ENCODE data around the gene RELT. TPM values are rescaled to one million over a fixed set of nuclear protein-coding genes. Genes with fewer than 3 reads are reported as not detected.

The RELT gene
- total RNA-seq, 2 donors from 2014 or later: 6.5 to 14.2 TPM

DNA sequence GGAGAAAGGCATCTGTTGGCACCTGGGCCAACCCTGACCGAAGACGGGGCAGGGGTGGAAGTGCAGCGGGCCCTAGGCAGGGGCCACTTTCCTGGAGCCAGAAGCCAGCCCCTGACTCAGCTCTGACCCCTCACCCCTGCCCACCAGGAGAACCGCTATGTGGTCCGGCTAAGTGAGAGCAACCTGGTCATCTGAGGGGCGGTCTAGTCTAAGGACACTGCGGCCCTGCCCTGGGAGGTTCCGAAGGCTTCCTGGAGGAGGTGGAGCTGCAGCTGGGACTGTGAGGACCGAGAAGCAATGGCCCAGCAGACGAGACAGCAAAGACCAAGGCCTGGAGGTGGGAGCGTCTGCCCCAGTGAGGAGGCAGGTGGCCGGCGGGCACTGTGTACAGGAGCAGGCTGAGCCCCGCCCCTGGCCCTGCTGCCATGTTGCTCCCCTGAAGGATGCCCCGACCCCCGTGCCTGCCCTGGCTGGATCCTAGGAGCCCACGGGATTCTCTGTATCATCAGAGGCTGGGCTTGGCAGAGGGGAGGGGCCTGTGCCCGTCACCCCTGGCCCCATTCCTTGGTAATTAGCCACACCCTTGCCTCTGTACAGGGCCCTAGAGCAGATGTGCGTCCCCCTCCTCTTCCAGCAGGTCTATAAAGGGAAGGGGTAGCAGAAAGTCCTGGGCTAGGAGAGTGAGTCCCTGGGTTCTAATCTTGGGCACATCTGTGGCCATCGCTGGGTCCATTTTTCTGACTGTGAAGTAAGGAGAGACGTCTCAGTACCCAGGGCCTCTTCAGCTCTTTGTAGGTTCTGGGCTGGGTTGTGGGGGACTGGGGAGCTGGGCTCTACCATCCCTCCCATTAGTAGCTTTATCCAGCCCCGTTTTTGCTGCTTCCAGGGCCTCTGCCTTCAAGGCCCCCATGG is 19.4 kb downstream of the RELT start:
- Histone ChIP-seq H3K9me3 (no peaks in the 10 kb centered on the region), H3K4me3 (no peak overlapping the region), H3K4me1 (ENCODE audit: control insufficient read depth in 1 of 2, low read depth in 2 of 2) (peaks cover 3 to 15% of the 10 kb centered on the region in 2 donors), H3K27me3 (replicated peaks; ENCODE audit: insufficient read depth) (no peaks in the 10 kb centered on the region), H3K27ac (no peak overlapping the region), H3K36me3 (no peaks in the 10 kb centered on the region)
- DNase-seq (ENCODE audit: low spot score) (no peak), ATAC-seq (ENCODE audit: insufficient number of reproducible peaks, low FRiP score, low read depth) (no peak)
- TF ChIP-seq, protein P1, sequence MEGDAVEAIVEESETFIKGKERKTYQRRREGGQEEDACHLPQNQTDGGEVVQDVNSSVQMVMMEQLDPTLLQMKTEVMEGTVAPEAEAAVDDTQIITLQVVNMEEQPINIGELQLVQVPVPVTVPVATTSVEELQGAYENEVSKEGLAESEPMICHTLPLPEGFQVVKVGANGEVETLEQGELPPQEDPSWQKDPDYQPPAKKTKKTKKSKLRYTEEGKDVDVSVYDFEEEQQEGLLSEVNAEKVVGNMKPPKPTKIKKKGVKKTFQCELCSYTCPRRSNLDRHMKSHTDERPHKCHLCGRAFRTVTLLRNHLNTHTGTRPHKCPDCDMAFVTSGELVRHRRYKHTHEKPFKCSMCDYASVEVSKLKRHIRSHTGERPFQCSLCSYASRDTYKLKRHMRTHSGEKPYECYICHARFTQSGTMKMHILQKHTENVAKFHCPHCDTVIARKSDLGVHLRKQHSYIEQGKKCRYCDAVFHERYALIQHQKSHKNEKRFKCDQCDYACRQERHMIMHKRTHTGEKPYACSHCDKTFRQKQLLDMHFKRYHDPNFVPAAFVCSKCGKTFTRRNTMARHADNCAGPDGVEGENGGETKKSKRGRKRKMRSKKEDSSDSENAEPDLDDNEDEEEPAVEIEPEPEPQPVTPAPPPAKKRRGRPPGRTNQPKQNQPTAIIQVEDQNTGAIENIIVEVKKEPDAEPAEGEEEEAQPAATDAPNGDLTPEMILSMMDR (IDR thresholded peaks at IDR 0.05): no peak

DNA sequence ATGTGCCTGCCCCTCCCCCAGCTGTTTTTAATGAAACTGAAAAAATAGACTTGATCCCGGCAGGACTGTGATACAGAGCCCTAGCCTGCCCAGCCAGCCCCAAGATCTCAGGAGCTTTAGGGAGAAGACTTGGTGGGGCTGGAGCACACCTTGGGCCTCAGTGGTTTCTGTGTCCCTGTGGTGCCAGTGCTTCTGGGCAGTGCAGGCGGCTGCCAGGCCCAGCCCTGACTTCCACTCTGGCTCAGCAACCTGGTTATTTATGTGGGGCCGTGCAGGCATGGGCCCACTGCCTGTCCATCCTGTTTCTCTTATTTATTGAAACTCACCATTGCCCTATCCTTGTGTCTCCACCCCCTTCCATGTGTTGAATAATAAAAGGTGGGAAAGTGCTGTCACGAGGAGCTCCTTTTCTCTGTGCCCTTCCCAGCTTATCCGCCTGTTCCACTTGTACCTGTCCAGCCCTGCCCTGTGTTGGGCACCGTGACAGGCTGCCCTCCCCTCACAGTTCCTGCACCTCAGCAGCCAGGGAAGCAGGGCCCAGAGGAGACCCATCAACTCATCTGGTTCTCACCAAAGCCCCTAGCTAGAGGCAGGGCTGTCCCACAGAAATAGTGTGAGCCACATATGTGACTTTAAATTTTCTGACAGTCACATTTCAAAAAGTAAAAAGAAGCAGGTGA is 20.2 kb downstream of the RELT start:
- Histone ChIP-seq H3K27ac (no peak overlapping the region), H3K4me3 (no peak overlapping the region), H3K36me3 (no peaks in the 10 kb centered on the region), H3K4me1 (ENCODE audit: control insufficient read depth in 1 of 2, low read depth in 2 of 2) (peaks cover 3 to 15% of the 10 kb centered on the region in 2 donors), H3K9me3 (no peaks in the 10 kb centered on the region), H3K27me3 (replicated peaks; ENCODE audit: insufficient read depth) (no peaks in the 10 kb centered on the region)
- TF ChIP-seq, protein P1 (IDR thresholded peaks at IDR 0.05): no peak
- ATAC-seq (ENCODE audit: insufficient number of reproducible peaks, low FRiP score, low read depth): no peak
- DNase-seq (ENCODE audit: low spot score): no peak

DNA sequence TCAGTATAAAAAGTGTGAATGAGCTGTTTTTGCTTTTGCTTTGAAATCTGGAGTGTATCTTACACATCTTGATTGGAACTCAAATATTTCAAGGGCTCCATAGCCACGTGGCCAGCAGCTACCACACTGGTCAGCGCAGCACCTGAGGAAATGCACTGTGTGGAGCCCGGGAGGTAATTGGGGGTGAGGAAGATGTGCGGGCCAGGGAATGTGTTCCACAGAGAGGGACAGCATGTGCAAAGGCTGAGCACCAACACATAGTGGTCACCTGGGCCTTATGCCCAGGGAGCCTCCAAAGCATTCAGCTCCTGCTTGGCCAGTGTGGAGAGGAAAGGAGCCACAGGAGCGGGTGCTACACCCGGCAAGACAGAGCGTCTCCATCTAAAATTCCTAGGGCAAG is 20.8 kb downstream of the RELT start:
- no peaks in the 10 kb centered on the region for H3K27me3 ChIP-seq (replicated peaks; ENCODE audit: insufficient read depth)
- no peak overlapping the region for H3K4me3 ChIP-seq
- TF ChIP-seq, protein P1 (IDR thresholded peaks at IDR 0.05): no peak
- no peaks in the 10 kb centered on the region for H3K9me3 ChIP-seq
- H3K27ac ChIP-seq: no peak overlapping the region
- H3K4me1 ChIP-seq (ENCODE audit: control insufficient read depth in 1 of 2, low read depth in 2 of 2): peaks cover 3 to 15% of the 10 kb centered on the region in 2 donors
- no peak for DNase-seq (ENCODE audit: low spot score)
- ATAC-seq (ENCODE audit: insufficient number of reproducible peaks, low FRiP score, low read depth): no peak
- no peaks in the 10 kb centered on the region for H3K36me3 ChIP-seq

DNA sequence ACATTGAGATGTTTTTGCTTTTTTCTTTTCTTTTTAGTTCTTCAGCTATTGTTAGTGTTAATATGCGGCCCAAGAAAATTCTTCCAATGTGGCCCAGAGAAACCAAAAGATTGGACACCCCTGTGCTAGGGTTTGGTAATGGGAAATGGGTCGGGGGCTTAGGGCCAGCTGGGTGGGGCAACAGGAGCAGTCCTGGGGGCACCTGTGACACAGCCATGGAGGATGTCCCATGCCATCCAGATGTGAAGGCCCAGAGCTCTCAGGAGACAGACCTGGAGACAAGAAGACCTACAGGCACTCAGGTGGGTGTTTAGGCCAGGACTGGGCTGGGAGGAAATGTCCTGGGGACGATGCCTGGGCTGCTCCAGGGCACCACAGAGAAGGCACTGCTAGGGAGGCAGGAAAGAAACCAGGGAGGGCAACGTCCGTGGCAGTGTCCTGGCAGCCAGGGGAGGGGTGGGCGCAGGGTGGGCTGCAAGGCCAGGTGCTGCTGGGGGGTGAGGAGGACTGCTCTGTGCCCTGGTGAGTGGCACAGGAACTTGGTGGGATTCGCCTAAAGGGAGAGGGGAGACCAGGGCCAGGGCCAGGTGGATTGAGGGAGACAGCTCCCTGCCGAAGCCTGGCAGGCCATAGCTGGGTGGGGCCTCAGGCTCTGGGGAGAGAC is 21.4 kb downstream of the RELT start:
- DNase-seq (ENCODE audit: low spot score): no peak
- H3K27ac ChIP-seq: no peak overlapping the region
- H3K36me3 ChIP-seq: no peaks in the 10 kb centered on the region
- TF ChIP-seq, protein P1 (IDR thresholded peaks at IDR 0.05): no peak
- ATAC-seq (ENCODE audit: insufficient number of reproducible peaks, low FRiP score, low read depth): no peak
- peaks cover 3 to 15% of the 10 kb centered on the region in 2 donors for H3K4me1 ChIP-seq (ENCODE audit: control insufficient read depth in 1 of 2, low read depth in 2 of 2)
- H3K27me3 ChIP-seq (replicated peaks; ENCODE audit: insufficient read depth): no peaks in the 10 kb centered on the region
- H3K9me3 ChIP-seq: no peaks in the 10 kb centered on the region
- no peak overlapping the region for H3K4me3 ChIP-seq

DNA sequence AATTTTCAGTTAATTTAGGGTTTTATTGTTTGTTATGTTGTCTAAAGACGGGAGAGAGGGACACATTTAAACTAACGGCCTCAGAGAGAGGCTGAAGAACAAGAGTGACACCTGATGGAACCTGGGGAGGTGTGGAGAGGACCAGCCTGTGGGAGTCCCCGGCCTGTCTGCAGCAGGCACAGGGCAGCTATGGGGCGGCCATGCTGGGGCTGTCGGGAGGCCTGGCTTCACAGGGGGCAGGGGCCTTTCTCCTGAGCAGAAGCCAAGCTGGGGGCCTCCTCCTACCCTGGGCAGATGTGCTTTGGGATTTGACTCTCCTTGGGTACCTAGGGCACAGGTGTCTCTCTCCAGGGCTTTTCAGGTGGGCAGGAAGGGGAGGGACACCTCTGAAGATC is 21.9 kb downstream of the RELT start:
- TF ChIP-seq, protein P1 (IDR thresholded peaks at IDR 0.05): no peak
- Histone ChIP-seq H3K36me3 (no peaks in the 10 kb centered on the region), H3K4me3 (no peak overlapping the region), H3K4me1 (ENCODE audit: control insufficient read depth in 1 of 2, low read depth in 2 of 2) (peaks cover 3 to 15% of the 10 kb centered on the region in 2 donors), H3K9me3 (no peaks in the 10 kb centered on the region), H3K27me3 (replicated peaks; ENCODE audit: insufficient read depth) (no peaks in the 10 kb centered on the region), H3K27ac (no peak overlapping the region)
- DNase-seq (ENCODE audit: low spot score) (no peak), ATAC-seq (ENCODE audit: insufficient number of reproducible peaks, low FRiP score, low read depth) (no peak)

All from thoracic aorta (tissue), 2 donors.